NCI-H1694 treated with DMSO at 0.1 percent for 48 hours (cell line): ENCODE measurements around the gene BSN.
A peak's percentile ranks its signal among the peaks of the same experiment; 100 is the strongest.

ENCODE experiments used
- DNase-seq: peaks from one replicate; lab custom pipeline; 2025; lab: John Stamatoyannopoulos, UW

Gene BSN

DNA sequence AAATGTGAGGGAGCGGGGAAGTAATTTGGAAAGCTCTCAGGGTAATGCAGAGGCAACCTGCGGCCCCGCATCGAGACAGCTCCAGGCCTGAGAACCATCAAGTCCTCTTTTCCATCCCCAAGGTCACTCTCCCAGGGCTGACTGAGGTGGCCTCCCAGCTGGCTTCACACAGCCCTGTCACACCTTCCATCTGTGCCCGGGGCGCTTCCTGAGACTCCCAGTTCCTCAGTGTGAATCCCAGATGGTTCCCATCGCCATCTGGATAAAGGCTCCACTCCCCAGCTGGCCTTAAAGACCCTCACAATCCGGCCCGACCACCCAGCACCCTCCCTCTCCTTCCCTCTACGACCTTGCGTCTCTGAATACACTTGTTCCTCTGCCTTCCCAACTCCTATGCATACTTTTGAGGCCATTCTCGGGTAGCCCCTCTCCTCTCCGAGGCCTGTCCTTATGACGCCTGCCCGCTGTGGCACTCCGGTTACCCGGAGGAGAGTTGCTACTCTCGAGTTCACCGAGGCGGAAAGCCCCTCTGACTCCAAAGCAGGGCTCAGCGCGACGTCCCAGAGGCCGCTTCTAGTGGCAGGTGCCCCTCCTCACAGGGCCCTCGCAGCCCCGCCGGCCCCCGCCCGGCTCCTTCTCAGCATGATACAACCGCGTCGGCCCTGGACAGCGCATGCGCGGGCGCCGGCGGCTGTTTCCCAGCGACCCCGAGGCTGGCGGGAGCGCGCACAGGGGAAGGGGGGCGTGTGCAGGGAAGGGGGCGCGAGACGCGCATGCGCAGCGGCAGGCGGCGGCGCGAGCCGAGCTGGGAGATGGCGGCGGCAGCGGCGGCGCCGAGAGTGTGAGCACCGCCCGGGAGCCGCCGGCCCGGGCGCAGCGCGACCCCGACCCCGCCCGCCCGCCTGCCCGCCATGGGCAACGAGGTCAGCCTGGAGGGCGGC is at the start of gene BSN:
Gene BSN, plus strand, starts transcription at position 786 of the 941 bp plus-strand sequence. Its CDS starts 126 bp downstream, at position 912.
- peak; percentile 32 for DNase-seq

GRCh38 chr3:49506906-49507305 is 47.4 kb upstream of the BSN start:
- DNase-seq, result no peak

GRCh38 chr3:49509028-49509561 is 45.2 kb upstream of the BSN start:
- no peak for DNase-seq

GRCh38 chr3:49511639-49512038 is 42.6 kb upstream of the BSN start:
- DNase-seq, result no peak

DNA sequence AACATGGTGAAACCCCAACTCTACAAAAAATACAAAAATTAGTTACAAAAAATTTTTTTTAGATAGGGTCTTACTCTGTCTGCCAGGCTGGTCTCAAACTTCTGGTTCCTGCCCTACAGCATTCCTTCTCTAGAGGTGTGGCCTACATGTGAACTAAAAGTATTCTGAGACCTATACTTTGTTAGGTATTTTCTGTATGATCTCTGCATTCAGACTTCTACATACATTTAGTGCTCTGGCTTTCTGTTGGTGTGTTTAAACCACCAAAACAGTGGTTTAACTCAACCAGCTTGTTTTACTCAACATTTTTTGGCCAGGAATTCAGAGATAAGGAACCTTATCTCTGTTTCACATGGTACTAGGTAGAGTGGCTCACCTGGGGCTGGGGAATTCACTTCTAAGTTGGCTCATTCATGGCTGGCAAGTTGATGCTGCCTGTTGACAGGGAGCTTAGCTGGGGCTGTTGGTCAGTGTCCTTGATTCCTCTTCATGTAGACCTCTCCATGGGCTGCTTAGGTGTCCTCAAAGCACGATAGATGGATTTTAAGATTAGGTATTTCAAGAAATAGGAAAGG is 41.4 kb upstream of the BSN start:
- DNase-seq, result no peak

- no peak for DNase-seq
Observed at GRCh38 chr3:49513494-49514124, 40.7 kb upstream of the BSN start.

DNA sequence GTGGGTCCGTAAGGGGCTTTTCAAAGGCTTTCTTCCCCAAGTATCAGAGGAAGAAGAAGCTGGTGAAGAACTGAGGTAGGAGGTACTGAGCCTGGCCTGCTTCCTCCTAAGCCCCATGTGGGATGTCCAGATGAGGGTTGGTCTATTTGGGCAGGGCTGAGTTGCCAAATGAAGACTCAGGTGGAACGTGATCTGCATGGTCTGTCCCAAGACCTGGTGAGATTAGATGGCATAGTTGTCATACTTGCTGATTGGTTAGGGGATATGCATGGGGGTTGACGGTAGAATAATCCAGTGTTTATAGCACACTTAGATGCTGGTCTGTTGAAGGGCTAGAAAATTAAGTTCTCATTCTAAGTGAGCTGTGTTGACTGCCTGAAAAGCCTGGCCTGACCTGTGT is 36.3 kb upstream of the BSN start:
- no peak for DNase-seq

DNA sequence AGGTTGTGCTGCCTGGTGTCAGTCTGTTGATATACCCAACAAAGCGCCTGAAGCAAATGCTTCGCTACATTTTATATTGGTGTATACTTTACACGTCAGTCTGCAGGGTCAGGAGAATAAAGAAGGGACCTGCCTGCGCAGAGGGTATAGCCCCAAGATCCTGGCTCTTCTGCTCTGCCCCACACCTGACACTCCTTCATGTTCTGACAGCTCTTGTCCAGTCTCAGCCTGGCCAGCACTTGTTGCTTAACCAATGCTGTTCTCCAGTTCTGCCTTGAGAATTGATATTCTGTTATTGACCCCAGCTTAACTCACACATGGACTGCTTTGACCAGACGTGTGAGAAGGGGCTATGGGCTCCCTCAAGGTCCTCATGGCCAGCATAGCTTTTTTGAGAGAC is 35.8 kb upstream of the BSN start:
- no peak for DNase-seq

DNA sequence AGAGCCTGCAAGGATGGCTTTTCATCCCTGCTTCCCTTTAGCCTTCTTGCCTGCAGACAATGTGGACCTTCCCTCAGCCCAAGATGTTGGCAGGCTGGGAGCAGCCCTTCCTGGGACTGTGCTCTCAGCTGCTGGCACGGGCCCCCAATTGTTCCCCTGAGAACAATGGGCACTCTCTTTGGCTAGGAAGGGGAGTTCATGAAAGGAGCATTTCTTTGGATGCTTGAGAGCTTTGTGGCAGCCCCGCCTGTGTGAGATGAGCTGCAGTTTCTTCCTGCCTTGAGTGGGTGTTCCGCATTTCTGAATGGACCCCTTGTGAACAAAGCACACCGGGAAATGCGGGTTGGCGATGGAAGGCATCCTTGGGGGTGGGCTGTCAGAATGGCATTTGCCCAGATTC is 35.0 kb upstream of the BSN start:
- DNase-seq, result no peak

DNA sequence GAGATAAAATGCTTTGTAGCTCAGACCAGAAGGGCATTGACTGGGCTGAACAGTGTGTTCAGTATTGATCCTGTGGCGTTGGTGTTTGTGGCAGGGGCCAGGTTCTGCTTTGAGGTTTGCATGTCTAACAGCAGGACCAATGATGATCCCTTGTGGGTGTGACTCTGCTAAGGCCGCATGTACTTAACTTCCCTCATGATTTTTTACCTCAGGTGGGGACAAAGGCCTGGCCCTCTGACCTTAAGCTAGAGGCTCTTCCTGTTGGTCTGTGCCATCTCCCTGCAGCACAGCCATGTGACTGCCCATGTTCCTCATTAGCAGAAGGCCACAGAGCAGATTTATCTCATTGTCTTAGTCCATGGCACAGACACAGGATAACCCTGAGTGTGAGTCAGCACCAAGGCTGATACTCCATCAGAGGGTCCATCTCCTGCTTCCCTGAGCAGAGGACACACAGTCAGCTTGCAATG is 34.3 kb upstream of the BSN start:
- no peak for DNase-seq

- DNase-seq, result no peak
Observed at GRCh38 chr3:49523756-49524747, 30.2 kb upstream of the BSN start.

DNA sequence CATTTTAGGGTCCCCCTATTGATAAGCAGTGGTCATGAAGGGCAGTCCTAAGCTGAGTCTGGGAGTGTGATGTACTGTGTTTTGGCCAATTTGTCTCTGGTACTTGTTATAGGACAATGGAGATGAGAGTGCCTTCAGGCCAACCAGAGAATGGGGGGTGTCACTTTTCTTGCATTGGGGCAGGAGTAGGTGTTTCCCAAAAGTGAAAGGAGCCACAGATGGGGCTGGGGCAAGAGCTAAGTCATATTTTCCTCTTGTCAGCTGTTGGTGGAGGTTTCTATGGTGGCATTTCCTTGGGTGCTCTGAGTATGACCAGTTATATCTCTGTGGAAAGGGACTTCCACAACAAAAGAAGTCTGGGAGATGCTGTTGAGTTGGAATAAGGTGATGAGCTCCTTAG is 24.7 kb upstream of the BSN start:
- no peak for DNase-seq

- DNase-seq, result no peak
Observed at GRCh38 chr3:49530231-49530630, 24.0 kb upstream of the BSN start.

DNA sequence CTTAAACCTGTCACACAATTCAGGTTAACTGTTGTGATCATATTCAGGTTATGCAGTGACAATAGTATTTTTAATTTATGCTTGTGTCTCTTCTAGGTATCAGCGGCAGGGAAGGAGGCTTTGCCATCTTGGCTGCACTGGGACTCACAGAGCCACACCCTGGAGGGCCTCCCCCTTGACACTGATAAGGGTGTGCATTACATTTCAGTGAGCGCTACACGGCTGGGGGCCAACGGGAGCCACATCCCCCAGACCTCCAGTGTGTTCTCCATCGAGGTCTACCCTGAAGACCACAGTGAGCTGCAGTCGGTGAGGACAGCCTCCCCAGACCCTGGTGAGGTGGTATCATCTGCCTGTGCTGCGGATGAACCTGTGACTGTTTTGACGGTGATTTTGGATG is 23.6 kb upstream of the BSN start:
- DNase-seq, result no peak

DNA sequence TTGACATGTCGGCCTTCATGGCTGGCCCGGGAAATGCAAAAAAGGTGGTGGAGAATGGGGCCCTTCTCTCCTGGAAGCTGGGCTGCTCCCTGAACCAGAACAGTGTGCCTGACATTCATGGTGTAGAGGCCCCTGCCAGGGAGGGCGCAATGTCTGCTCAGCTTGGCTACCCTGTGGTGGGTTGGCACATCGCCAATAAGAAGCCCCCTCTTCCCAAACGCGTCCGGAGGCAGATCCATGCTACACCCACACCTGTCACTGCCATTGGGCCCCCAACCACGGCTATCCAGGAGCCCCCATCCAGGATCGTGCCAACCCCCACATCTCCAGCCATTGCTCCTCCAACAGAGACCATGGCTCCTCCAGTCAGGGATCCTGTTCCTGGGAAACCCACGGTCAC is 23.1 kb upstream of the BSN start:
- DNase-seq, result no peak

- no peak for DNase-seq
Observed at GRCh38 chr3:49531715-49532114, 22.6 kb upstream of the BSN start.

GRCh38 chr3:49533031-49533430 is 21.2 kb upstream of the BSN start:
- no peak for DNase-seq

DNA sequence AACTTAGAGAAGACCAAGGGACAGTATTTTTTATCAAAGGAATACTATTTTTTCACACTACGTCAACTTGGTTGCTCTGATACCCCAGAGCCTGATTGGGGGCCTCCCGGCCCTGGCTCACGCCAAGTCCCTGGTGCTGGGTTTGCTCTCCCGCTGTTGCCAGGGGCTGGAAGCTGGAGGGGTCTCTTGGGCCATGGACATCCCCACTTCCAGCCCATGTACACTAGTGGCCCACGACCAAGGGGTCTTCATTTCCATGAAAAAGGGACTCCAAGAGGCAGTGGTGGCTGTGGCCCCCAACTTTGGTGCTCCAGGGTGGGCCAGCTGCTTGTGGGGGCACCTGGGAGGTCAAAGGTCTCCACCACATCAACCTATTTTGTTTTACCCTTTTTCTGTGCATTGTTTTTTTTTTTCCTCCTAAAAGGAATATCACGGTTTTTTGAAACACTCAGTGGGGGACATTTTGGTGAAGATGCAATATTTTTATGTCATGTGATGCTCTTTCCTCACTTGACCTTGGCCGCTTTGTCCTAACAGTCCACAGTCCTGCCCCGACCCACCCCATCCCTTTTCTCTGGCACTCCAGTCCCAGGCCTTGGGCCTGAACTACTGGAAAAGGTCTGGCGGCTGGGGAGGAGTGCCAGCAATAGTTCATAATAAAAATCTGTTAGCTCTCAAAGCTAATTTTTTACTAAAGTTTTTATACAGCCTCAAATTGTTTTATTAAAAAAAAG is 20.3 kb upstream of the BSN start:
- DNase-seq, result no peak

GRCh38 chr3:49534581-49535441 is 19.5 kb upstream of the BSN start:
- no peak for DNase-seq
